ENCODE data around the gene SLC7A1.

The SLC7A1 gene

GRCh38 chr13:29526741-29527140 is 68.7 kb downstream of the SLC7A1 start:
- DNase-seq, result no peak

GRCh38 chr13:29525757-29526156 is 69.7 kb downstream of the SLC7A1 start:
- no peak for DNase-seq

- DNase-seq, result no peak
Measured at GRCh38 chr13:29524641-29525040, 70.8 kb downstream of the SLC7A1 start.

DNA sequence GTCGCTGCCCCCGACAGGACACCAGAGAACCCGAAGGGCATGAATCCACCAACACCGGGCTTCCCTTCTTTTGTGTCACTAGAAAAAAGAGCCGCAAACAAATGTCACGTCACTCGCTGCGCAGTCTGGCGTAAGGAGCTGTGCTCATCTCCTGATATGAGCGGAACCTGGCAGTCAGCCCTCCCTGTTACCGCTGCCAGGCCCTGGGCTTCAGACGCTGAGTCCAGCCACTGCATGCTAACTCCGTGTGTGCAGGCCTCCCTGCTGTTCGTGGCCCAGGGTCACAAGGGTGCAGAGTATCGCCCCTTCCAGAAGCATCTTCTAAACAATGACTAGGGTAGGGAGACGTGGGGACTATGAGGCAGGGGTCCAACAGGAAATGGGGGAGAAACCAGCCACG is 71.3 kb downstream of the SLC7A1 start:
- DNase-seq, result no peak

- DNase-seq, result no peak
Measured at GRCh38 chr13:29523199-29523961, 72.1 kb downstream of the SLC7A1 start.

GRCh38 chr13:29522044-29522685 is 73.3 kb downstream of the SLC7A1 start:
- DNase-seq, result no peak

GRCh38 chr13:29521336-29521735 is 74.2 kb downstream of the SLC7A1 start:
- DNase-seq, result no peak

GRCh38 chr13:29520671-29521070 is 74.8 kb downstream of the SLC7A1 start:
- peak; percentile 55 for DNase-seq

GRCh38 chr13:29519921-29520320 is 75.6 kb downstream of the SLC7A1 start:
- DNase-seq, result no peak

DNA sequence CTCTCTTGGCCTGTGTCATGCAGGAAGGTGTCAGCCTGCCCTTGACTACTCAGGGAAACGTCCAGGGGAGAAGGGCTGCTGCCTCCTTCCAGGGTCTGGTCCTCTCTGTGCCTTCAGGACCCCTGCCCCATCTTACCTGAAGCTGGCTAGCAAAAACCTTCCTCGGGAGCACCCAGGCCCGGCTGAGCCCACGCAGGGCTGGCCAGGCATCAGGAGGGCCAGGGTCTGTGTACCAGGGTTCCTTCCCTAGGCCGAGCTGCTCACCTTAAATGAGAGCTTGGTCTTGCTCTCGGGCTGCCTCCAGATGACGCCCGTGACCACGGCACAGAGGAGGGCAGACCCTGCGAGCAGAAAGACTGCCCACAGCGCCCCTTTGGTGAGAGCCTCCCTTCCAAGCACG is 78.6 kb downstream of the SLC7A1 start:
- DNase-seq, result no peak

- DNase-seq, result no peak
Measured at GRCh38 chr13:29516012-29516411, 79.5 kb downstream of the SLC7A1 start.

- no peak for DNase-seq
Measured at GRCh38 chr13:29515372-29515771, 80.1 kb downstream of the SLC7A1 start.

- DNase-seq, result no peak
Measured at GRCh38 chr13:29514720-29515310, 80.7 kb downstream of the SLC7A1 start.

GRCh38 chr13:29513981-29514719 is 81.3 kb downstream of the SLC7A1 start:
- no peak for DNase-seq

- no peak for DNase-seq
Measured at GRCh38 chr13:29513002-29513980, 82.2 kb downstream of the SLC7A1 start.

GRCh38 chr13:29511980-29512379 is 83.5 kb downstream of the SLC7A1 start:
- no peak for DNase-seq

DNA sequence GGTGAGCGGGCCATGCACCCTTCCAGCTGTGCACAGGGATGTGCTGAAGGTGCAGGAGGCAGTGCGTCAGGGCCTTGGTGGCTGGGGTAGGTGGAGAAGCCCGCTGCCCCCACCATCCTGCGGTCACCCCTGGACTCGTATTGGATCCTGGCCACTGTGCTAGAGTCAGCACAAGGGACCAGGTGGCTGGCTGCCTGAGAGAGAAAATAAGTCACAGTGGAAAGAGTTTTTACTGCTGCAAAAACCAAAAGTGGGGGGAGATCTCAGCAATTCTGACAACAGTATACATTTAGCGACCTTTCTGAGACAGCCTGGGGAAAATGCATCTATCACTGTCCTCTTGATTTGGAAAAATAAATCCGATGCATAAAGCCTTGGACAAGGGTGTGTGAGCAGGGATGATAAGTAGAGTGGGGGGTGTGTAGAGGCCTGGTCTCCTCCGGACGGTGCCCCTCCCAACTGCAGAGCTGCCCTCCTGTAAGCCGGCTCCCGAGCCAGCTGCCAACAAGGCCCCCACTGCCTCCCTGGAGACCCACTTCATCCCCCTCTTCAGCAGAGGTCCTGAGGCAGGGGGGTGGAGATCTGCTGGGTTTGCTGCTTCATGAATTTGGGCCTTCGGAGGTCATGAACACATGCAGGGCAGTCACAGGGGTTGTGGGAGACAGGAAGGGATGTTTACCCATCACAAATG is 84.2 kb downstream of the SLC7A1 start:
- DNase-seq, result no peak

GRCh38 chr13:29510651-29511084 is 84.8 kb downstream of the SLC7A1 start:
- no peak for DNase-seq

DNA sequence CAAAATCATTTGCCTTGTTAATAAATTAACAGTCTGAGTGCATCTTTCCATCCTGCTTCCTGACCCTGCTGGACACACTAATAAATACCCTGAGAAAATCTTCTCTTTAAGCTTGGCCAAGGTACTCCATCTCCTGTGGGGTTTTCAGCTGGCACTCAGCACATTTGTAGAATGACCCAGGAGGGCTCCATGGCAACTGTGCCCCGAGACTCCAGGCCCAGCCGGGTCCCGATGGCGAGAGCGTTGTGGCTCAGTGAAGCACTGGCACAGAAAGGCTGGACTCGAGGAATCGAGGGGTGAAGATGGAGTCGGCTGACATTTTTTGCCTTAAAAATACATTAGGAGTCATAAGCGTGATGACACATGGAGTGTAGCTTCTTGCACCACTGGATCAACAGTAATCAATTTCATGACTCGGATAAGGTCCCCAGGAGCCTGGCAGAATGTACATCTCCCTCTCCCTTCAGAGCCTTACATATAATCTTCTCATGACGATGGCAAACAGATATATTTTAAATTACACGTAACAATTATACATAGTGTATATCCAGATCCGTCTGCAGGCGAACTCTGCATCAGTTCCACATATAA is 85.4 kb downstream of the SLC7A1 start:
- no peak for DNase-seq

DNA sequence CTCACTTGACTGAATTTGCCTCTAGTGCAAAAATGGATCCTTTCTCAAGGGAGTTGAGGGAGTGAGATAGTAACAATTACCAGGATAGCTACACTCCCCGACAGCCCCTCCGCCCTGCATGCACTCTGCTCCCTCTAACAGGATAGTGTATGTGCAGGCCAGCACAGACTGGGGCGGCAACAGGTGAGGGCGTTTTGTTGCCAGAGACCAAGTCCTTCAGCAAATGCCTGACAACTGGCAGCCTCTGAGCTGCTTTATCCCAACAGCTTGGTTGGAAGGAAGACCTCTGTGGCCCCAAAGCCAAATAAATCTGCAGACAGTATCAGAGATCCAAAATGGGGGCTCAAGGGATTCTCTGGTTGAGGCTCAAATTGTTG is 86.6 kb downstream of the SLC7A1 start:
- DNase-seq, result no peak

Data from HCEC 1CT (cell line).